Peyer's patch (tissue), 4 donors: ENCODE measurements around the gene FBXL16.
"Not testable (repeated sequence)": the region's sequence is repeated elsewhere in the genome, so short reads cannot be mapped to it uniquely, and the experiment has no call there.

Experiments
- CTCF ChIP-seq, 6 experiments: fragments of 450-650 bp in 4 of 6; fragments of 200-600 bp in 2 of 6; sonication (generic) in 1 of 6; IDR thresholded peaks; one replicate each; pipeline ENCODE4 v1.5.1; 2017 to 2019; ENCODE audit warnings: antibody characterized with exemption in 6 of 6, mild to moderate bottlenecking in 3 of 6, moderate library complexity in 1 of 6
- POLR2A ChIP-seq, 2 donors: fragments of 450-650 bp; IDR thresholded peaks; one replicate each; pipeline ENCODE4 v1.5.1; 2017; ENCODE audit warnings: antibody characterized with exemption in 2 of 2, mild to moderate bottlenecking in 2 of 2, moderate library complexity in 2 of 2

- TF ChIP-seq CTCF, POLR2A (IDR thresholded peaks at IDR 0.05): not testable (repeated sequence)
Measured at GRCh38 chr16:691242-691641, 14.4 kb downstream of the FBXL16 start.
